ENCODE measurements around the gene TRDMT1.

GRCh38 chr10:17233286-17233991 is 32.0 kb upstream of the TRDMT1 start:
- no peak for TF ChIP-seq SIN3A (IDR thresholded peaks at IDR 0.05; ENCODE audit: borderline replicate concordance, insufficient read depth, low read length)
- no peak for TF ChIP-seq TAF1 (IDR thresholded peaks at IDR 0.05; ENCODE audit: borderline replicate concordance, insufficient read depth, low read length)

Measured in PFSK-1 (cell line).